Measurements from ENCODE around the gene FXYD5.

The FXYD5 gene

GRCh38 chr19:35112995-35113688 is 41.4 kb upstream of the FXYD5 start:
- Histone ChIP-seq H3K36me3 (ENCODE audit: insufficient read depth, low read length) (no peaks in the 10 kb centered on the region), H3K27me3 (ENCODE audit: insufficient read depth, low read length) (no peaks in the 10 kb centered on the region), H3K4me3 (ENCODE audit: low read depth, low read length) (no peak overlapping the region), H3K27ac (ENCODE audit: low read depth, low read length) (no peak overlapping the region), H3K4me1 (ENCODE audit: control insufficient read depth, insufficient read depth, low read length, unreplicated experiment) (no peaks in the 10 kb centered on the region), H3K79me2 (ENCODE audit: control insufficient read depth, insufficient read depth, low read length, unreplicated experiment) (no peaks in the 10 kb centered on the region), H2AFZ (ENCODE audit: low read length, unreplicated experiment) (no peak overlapping the region)

DNA sequence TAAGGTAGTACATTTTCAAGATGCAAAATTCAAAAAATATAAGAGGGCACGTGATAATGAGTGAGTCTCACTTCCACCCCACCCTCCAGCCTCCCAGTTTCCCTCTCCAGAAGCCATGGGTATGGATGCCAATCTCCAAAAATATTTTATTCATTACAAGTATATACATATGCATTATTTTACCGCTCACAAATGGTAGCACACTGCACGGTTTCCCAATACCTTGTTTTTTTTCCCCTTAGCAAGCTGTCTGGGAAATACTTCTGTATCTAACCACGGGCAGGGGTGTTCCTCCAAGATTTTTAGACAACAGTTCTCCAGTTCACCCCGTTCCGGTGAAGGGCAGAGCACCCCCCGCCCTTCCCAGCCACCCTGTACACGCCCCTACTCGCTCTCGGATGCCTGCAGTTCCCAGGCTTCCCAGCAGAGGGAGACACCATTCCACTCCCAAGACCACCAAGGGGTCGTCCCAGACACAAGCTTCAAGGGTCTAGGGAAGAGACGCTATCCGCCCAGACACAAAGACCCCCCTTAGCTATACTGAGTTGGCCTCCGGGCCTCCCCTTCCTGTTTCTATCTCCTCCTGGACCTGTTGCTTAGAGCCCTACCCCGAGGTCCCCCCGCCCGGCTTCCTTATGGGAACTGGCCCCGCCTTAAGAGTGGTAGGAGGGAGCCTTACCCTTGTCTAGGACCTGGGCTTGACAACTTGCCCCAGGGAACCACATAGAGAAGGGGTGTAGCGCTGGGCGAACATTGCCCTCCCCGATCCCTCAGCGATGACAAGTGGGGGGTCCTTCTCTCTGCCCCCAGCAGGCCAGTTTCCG is 40.0 kb upstream of the FXYD5 start:
- Histone ChIP-seq H3K4me3 (ENCODE audit: low read depth, low read length) (no peak overlapping the region), H3K36me3 (ENCODE audit: insufficient read depth, low read length) (no peaks in the 10 kb centered on the region), H3K27ac (ENCODE audit: low read depth, low read length) (no peak overlapping the region), H3K4me1 (ENCODE audit: control insufficient read depth, insufficient read depth, low read length, unreplicated experiment) (no peaks in the 10 kb centered on the region), H3K27me3 (ENCODE audit: insufficient read depth, low read length) (no peaks in the 10 kb centered on the region), H3K79me2 (ENCODE audit: control insufficient read depth, insufficient read depth, low read length, unreplicated experiment) (no peaks in the 10 kb centered on the region), H2AFZ (ENCODE audit: low read length, unreplicated experiment) (no peak overlapping the region)

- H3K27ac ChIP-seq (ENCODE audit: low read depth, low read length): no peak within 1 kb of the TSS
- no peaks in the 10 kb centered on the region for H3K27me3 ChIP-seq (ENCODE audit: insufficient read depth, low read length)
- H3K79me2 ChIP-seq (ENCODE audit: control insufficient read depth, insufficient read depth, low read length, unreplicated experiment): no peaks in the 10 kb centered on the region
- no peak within 1 kb of the TSS for H3K4me3 ChIP-seq (ENCODE audit: low read depth, low read length)
- no peaks in the 10 kb centered on the region for H3K36me3 ChIP-seq (ENCODE audit: insufficient read depth, low read length)
- H3K4me1 ChIP-seq (ENCODE audit: control insufficient read depth, insufficient read depth, low read length, unreplicated experiment): peaks cover 3% of the 10 kb centered on the region
- no peak within 1 kb of the TSS for H2AFZ ChIP-seq (ENCODE audit: low read length, unreplicated experiment)
Measured at GRCh38 chr19:35115177-35115951, 39.2 kb upstream of the FXYD5 start, which contains the start of gene FXYD3. Gene FXYD3, plus strand, starts transcription at chr19:35115823. Its CDS starts 3,554 bp downstream, at chr19:35119377.

DNA sequence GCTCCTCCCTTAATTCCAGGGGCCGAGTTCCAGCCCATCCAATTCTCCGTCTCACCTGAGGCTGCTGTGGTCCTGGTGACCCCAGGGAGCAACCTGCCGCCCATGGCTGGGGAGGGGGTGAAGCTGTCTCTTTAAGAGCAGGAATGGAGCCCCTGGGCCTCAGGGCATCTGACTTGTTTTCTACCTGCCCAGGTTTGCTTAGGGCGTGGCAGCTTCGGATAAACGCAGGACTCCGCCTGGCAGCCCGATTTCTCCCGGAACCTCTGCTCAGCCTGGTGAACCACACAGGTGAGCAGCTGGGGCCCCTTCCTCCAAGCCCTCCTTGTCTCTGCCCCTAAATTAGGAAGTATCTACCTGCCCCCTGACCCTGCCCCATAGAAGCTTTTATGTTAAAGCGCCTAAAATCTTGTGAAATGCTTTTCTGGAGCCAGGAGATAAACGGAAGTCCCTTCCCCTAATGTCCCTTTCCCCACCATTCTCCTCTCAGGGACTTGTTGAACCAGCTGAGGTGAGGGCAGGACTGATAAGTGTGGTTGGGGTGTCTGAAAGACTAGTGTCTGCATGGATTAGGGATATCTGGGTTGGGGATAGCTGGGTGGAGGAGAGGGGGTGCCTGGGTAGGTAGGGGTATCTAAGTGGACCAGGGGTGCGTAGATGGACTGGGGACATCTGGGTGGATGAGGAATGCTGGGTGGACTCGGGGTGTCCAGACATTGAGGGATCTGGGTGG is 38.3 kb upstream of the FXYD5 start:
- H3K36me3 ChIP-seq (ENCODE audit: insufficient read depth, low read length): no peaks in the 10 kb centered on the region
- H3K4me1 ChIP-seq (ENCODE audit: control insufficient read depth, insufficient read depth, low read length, unreplicated experiment): peaks cover 12% of the 10 kb centered on the region
- H3K79me2 ChIP-seq (ENCODE audit: control insufficient read depth, insufficient read depth, low read length, unreplicated experiment): no peaks in the 10 kb centered on the region
- H3K4me3 ChIP-seq (ENCODE audit: low read depth, low read length): no peak overlapping the region
- no peaks in the 10 kb centered on the region for H3K27me3 ChIP-seq (ENCODE audit: insufficient read depth, low read length)
- H2AFZ ChIP-seq (ENCODE audit: low read length, unreplicated experiment): no peak overlapping the region
- no peak overlapping the region for H3K27ac ChIP-seq (ENCODE audit: low read depth, low read length)

- Histone ChIP-seq H2AFZ (ENCODE audit: low read length, unreplicated experiment) (no peak overlapping the region), H3K4me1 (ENCODE audit: control insufficient read depth, insufficient read depth, low read length, unreplicated experiment) (peaks cover 17% of the 10 kb centered on the region), H3K27ac (ENCODE audit: low read depth, low read length) (no peak overlapping the region), H3K27me3 (ENCODE audit: insufficient read depth, low read length) (no peaks in the 10 kb centered on the region), H3K4me3 (ENCODE audit: low read depth, low read length) (no peak overlapping the region), H3K79me2 (ENCODE audit: control insufficient read depth, insufficient read depth, low read length, unreplicated experiment) (no peaks in the 10 kb centered on the region), H3K36me3 (ENCODE audit: insufficient read depth, low read length) (no peaks in the 10 kb centered on the region)
Measured at GRCh38 chr19:35117116-35117515, 37.4 kb upstream of the FXYD5 start.

DNA sequence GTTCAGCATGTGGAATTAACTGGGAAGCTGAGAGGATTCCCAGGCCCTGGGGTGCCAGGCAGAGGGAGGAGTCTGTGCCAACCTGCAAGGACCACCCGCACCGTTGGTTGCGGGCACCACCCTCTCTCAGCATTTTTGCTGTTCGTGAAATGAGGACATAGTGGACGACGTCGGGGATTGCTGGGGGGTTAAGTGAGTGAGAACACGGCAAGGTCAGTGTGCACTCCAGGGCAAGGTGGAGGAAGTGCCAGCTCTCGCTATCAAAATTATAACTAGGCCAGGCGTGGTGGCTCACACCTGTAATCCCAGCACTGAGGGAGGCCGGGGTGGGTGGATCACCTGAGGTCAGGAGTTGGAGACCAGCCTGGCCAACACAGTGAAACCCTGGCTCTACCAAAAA is 36.7 kb upstream of the FXYD5 start:
- no peak overlapping the region for H3K27ac ChIP-seq (ENCODE audit: low read depth, low read length)
- H3K79me2 ChIP-seq (ENCODE audit: control insufficient read depth, insufficient read depth, low read length, unreplicated experiment): no peaks in the 10 kb centered on the region
- H2AFZ ChIP-seq (ENCODE audit: low read length, unreplicated experiment): no peak overlapping the region
- no peak overlapping the region for H3K4me3 ChIP-seq (ENCODE audit: low read depth, low read length)
- no peaks in the 10 kb centered on the region for H3K27me3 ChIP-seq (ENCODE audit: insufficient read depth, low read length)
- peaks cover 21% of the 10 kb centered on the region for H3K4me1 ChIP-seq (ENCODE audit: control insufficient read depth, insufficient read depth, low read length, unreplicated experiment)
- no peaks in the 10 kb centered on the region for H3K36me3 ChIP-seq (ENCODE audit: insufficient read depth, low read length)

DNA sequence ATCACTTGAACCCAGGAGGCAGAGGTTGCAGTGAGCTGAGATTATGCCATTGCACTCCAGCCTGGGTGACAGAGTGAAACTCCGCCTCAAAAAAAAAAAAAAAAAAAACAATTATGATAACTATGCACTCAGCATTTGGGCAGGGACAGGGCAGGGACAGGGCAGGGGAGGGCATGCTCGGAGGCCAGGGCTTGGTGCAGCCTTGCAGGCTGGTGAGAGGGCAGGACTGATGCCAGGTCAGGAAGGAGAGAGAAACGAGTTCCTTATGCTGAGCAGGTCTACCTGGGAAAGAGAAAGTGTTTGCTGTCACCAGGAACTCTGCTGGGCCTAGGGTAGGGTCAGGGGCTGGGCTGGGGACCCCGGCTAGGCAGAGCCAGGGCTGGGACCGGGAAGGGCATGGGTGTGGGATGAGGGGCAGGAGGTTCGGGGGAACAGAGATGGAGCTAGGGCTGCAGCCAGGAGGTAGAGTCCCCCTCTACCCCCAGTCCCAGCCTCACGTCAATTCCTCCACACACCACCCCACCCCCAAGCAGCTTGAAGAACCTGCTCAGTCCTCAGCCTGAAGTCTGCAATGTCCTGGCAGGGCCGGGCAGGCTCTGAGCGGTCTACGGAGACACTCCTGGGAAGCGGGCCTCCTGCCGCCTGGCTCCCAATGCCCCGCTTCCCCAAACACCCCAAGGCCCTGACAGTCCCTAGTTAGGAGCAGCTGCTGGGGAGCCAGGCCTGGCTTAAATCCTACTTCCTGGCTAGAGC is 36.1 kb upstream of the FXYD5 start:
- no peaks in the 10 kb centered on the region for H3K36me3 ChIP-seq (ENCODE audit: insufficient read depth, low read length)
- no peak overlapping the region for H3K4me3 ChIP-seq (ENCODE audit: low read depth, low read length)
- peaks cover 28% of the 10 kb centered on the region for H3K4me1 ChIP-seq (ENCODE audit: control insufficient read depth, insufficient read depth, low read length, unreplicated experiment)
- no peaks in the 10 kb centered on the region for H3K27me3 ChIP-seq (ENCODE audit: insufficient read depth, low read length)
- no peaks in the 10 kb centered on the region for H3K79me2 ChIP-seq (ENCODE audit: control insufficient read depth, insufficient read depth, low read length, unreplicated experiment)
- no peak overlapping the region for H3K27ac ChIP-seq (ENCODE audit: low read depth, low read length)
- no peak overlapping the region for H2AFZ ChIP-seq (ENCODE audit: low read length, unreplicated experiment)

GRCh38 chr19:35119091-35119490 is 35.4 kb upstream of the FXYD5 start:
- no peaks in the 10 kb centered on the region for H3K27me3 ChIP-seq (ENCODE audit: insufficient read depth, low read length)
- no peak overlapping the region for H3K27ac ChIP-seq (ENCODE audit: low read depth, low read length)
- H2AFZ ChIP-seq (ENCODE audit: low read length, unreplicated experiment): no peak overlapping the region
- no peak overlapping the region for H3K4me3 ChIP-seq (ENCODE audit: low read depth, low read length)
- H3K36me3 ChIP-seq (ENCODE audit: insufficient read depth, low read length): no peaks in the 10 kb centered on the region
- peaks cover 31% of the 10 kb centered on the region for H3K4me1 ChIP-seq (ENCODE audit: control insufficient read depth, insufficient read depth, low read length, unreplicated experiment)
- H3K79me2 ChIP-seq (ENCODE audit: control insufficient read depth, insufficient read depth, low read length, unreplicated experiment): no peaks in the 10 kb centered on the region

GRCh38 chr19:35119578-35120155 is 34.9 kb upstream of the FXYD5 start:
- H2AFZ ChIP-seq (ENCODE audit: low read length, unreplicated experiment): no peak overlapping the region
- H3K27me3 ChIP-seq (ENCODE audit: insufficient read depth, low read length): no peaks in the 10 kb centered on the region
- H3K79me2 ChIP-seq (ENCODE audit: control insufficient read depth, insufficient read depth, low read length, unreplicated experiment): no peaks in the 10 kb centered on the region
- peaks cover 31% of the 10 kb centered on the region for H3K4me1 ChIP-seq (ENCODE audit: control insufficient read depth, insufficient read depth, low read length, unreplicated experiment)
- no peak overlapping the region for H3K27ac ChIP-seq (ENCODE audit: low read depth, low read length)
- no peak overlapping the region for H3K4me3 ChIP-seq (ENCODE audit: low read depth, low read length)
- H3K36me3 ChIP-seq (ENCODE audit: insufficient read depth, low read length): no peaks in the 10 kb centered on the region

All from ACC112 (cell line).